SW480 (cell line): ENCODE data around the gene TSPAN3.

Experiments used
- DNase-seq: peaks from one replicate; pipeline ENCODE4 v3.0.0-alpha.2; 2016; ENCODE audit warnings: low spot score

The TSPAN3 gene

DNA sequence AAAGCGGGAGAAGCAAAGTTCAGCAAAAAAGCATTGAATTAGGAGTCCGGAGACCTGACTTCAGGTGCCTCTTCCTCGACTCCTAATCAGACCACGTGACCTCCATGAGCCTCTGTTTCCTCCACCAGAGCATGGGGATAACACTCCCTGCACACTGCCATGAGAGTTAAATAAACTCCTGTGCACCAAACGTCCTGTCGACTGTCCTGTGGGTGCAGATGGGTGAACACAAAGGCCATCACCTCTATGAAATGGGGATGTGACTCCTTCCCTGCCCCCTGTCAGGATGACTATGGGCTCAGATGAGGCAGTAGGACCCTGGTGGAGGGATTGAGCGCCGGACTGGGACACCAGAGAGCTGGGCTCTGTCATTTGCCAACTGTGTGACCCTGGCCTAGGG lies 13.5 kb upstream of the TSPAN3 start:
- DNase-seq: no peak

DNA sequence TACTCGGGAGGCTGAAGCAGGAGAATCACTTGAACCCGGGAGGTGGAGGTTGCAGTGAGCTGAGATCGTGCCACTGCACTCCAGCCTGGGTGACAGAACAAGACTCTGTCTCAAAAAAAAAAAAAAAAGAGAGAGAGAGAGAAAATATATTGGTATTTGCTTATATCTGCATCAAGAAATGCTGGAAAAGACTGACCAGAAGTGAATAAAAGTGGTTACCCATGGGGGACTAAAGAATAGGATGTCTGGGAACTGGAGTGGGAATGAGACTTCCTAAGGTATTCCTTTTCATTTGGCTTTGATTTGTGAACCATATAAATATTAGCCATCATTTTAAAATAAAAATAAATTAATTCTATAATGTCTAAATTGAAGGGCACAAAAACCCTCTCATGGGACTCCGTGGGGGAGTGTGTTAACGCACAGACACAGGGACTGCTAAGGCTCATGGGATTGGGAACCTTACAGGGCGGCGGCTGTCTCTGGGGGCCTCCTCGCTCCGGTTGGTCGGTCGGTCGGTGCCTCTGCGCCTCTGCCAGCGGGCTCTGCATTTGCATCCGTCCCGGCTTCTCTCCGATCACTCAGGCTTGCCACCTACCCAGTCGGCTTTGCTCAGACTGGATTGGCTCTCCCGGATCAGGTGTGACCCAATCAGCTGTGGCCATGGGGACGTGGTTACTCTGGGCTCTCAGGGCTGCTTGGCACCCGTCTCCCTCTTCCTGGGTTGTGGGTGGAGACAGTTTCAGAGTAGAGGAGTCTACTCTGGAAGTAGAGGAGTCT lies 12.7 kb upstream of the TSPAN3 start:
- peak; percentile 90 for DNase-seq

DNA sequence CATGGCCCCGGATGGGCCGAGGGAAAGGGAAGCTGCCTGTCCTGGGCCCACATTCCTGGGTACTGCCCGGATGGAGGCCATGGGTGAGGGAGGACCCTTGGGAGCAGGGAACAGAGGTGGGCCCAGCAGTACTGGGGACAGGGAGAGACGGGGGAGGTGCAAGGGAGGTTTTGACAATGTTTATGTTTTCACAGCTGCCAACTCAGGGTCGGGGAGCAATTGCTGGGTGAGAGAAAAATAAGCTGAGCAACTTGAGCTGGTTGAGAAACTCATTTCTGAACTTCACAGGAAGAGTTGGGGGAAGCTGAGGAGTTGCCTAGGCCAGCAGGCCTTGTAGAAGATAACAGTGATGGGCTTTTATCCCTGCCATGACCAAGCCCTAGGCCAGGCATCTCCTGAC lies 11.1 kb upstream of the TSPAN3 start:
- no peak for DNase-seq

DNA sequence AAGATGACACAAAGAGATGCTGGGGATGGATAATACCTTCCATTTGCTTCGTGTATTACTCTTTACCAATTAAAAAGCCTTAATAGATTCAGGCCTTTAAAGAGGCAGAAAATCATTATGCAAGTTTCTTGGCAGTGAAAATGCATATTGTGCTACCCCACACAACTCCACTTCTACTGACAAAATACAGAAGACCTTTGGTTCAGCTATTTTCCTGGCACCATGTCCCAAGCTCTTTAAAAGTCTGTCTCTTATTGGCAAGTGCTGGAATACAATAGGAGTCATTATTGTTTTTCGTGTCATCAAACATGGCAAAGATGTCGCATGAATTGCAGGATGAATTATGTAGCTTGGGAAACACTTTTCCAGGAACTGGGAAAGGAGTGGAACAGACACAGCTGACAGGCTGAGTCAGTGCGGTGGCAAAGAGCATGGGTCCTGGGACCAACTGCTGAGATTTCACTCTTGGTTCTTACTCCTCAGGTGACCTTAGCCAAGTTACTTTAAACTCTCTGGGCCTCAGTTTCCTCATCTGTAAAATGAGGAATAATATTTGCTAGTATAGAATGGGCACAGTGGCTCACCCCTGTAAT lies 5.5 kb upstream of the TSPAN3 start:
- DNase-seq: no peak

DNA sequence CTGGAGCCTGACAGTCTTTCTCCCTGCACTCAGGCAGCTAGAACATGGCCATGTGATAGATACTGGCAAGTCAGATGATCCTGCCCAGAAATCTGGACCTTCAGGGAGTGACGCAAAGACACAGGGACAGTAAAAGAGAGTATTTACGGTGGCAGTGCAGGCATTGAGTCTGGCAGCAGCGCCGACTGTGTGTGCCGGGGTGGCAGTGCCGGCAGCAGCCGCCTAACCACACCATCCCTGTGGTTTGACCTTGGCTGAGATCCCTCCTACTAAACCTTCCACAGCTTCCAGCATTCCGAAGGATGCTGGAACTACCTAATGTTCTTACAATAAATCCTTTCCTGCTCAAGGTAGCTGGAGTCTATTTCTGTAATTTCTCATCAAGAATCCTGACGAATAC lies 4.6 kb upstream of the TSPAN3 start:
- peak; percentile 57 for DNase-seq

DNA sequence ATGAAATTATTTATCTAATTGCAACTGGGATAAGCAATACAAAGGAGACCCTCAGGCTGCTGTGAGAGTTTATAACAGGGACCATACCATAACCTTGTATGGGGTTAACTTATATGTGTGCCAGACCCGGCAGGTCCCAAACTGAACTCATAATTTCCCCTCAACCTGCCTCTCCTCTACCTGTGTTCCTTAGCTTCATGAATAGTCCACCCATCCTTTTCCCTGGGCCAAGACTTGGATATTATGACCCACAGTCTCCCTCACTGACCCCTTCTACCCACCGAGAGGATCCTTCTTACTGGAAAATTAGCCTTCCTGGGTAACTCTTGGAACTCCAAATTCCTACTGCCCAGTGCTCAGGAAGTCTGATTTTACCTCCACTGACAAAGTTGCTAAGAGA lies 3.4 kb upstream of the TSPAN3 start:
- DNase-seq: no peak

DNA sequence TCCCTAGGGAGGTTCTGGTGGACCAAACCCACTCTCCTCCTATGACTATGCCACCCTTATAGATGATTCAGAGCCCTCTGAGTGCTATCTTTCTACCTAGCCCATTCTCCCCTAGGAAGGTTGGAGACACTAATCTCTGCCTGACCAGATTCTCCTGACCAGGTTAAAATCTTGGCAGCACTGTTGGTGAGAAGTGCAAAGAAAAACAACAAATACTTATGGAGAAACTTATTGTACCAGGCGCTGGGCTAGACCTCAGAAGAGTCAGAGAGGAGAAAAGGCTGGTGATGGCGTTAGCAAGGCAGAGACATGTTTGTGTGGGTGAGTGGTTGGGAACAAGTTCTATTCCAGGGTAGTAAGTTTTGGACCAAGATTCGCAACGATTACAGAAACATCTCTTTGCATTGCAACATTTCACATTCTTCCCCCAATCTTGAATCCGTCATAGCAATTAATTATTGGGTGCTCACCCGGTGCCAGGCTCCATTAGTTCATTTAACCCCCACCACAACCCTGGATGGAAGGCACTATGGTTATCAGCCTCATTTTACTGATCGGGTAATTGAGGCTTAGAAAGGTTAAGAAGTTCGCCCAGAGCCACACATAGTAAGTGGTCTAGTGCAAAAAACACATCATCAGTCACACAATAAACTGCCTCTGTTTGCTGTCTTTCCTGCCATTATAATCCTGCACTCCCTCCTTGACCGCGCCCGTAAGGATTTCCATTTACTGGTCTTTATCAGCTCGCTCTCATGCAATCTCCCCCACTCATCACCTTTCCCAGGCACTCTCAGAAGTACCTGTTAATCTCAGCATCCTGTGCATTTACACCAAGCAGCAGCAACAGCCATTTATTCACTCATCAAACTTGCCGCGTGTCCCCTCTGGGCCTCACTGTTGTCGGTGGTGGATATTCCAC lies 655 bp upstream of the TSPAN3 start:
- no peak for DNase-seq

DNA sequence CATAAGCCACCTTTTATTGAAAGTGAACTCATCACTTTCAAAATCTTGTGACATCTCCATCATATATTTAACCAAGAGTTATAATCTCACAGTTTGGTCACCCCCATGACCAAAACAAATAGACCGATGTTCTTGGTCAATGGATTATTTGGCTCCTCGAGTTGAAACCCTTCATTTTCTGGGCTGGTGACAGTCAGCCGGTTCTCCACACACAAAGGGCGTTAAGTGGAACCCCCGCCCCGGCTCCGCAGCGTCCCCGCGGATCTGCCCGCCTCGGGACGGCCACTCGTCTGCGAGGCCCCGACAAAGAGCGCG lies 772 bp downstream of the TSPAN3 start:
- no peak for DNase-seq

DNA sequence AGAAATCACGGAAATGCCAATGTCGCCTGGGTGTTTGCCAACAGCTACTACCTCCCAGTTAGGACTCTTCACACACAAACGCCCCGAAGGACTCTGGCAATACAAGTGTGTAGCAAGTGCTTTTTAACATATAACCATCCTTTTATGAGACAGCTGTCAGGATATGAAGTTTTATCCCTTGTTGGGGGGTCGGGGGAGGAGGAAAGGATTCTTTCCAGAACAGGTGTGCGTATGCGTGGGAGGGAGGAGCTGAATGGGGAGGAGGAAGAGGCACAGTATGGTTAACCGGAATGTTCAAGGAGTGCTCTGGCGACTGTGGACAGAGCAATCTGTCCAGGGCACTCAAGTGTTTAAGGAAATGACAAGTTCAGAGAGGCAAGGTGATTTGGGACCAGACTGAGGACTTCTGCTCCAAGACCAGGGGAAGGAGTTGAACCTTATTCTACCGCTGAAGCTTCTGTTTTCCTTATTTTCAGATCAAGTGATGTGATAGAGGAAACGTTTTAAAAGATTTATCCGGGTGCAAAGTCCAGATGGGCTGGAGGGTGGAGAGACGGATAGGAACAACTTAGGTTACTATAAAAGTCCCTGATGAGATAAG lies 1.3 kb downstream of the TSPAN3 start:
- no peak for DNase-seq

DNA sequence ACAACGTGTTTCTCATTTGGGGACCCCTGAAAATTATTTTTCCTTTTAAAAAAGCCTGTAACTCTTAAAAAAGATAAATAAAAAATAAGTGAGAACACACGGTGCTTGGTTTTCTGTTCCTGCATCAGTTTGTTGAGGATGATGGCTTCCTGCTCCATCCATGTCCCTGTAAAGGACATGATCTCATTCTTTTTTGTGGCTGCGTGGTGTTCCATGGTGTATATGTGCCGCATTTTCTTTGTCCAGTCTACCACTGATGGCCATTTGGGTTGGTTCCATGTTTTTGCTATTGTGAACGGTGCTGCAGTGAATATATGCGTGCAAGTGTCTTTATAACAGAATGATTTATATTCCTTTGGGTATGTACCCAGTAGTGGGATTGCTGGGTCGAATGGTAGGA lies 2.3 kb downstream of the TSPAN3 start:
- no peak for DNase-seq

DNA sequence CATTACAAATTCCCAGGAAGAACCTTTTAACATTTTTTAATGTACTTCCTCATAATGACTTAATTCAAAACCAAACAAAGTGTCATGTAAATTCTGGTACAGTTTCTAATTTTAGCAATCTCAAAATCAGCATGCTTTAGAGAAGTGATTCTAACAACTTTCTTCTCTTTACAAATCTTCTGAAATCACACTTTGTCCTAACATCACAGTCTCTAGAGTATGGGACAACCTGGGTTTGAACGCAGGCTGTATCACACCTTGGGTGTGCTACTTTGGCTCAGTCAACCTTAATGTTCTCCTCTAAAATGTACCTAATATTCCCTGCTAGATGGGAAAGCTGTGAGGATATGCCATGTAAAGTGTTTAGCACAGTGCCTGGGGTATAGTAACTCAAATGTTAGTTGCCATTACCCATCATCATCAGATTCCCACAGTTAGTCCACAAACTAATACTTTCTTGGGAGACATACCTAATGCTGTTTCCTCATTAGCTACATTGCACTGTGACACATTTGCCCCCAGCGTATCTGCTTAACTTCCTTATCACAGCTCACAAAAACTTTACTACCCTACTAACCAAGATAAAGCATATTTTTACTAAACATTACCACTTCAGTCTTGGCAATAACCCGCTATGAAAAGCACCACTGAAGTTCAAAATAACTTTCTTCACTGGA lies 3.1 kb downstream of the TSPAN3 start:
- no peak for DNase-seq

DNA sequence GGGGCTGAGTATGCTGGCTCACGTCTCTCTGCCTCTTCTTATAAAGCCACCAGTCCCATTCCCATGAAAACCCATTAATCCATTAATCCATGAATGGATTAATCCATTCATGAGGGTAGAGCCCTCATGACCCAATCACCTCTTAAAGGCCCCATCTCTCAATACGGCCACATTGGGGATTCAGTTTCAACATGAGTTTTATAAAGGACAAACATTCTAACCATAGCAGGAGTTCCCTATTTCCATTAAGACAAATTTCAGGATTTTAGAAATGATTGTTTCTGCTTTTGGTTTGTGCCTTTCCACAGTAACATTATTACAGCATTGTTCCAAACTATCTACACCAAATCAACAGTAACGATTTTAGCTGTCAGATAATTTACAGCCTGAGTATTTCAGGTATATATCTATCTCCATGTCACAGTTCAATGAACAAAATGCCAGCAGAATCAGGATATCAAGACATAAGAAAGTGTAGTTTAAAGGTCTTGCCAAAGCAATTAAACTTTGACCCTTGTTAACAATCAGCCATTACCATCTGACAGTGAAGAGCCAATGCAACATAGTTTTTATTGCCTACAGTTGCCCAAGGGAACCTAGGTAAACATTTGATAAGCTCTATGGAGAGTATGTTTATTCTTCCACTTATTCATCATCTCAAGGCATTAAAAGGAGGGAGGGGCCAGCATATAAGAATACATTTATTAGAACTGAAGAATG lies 3.8 kb downstream of the TSPAN3 start:
- DNase-seq: peak; percentile 16

DNA sequence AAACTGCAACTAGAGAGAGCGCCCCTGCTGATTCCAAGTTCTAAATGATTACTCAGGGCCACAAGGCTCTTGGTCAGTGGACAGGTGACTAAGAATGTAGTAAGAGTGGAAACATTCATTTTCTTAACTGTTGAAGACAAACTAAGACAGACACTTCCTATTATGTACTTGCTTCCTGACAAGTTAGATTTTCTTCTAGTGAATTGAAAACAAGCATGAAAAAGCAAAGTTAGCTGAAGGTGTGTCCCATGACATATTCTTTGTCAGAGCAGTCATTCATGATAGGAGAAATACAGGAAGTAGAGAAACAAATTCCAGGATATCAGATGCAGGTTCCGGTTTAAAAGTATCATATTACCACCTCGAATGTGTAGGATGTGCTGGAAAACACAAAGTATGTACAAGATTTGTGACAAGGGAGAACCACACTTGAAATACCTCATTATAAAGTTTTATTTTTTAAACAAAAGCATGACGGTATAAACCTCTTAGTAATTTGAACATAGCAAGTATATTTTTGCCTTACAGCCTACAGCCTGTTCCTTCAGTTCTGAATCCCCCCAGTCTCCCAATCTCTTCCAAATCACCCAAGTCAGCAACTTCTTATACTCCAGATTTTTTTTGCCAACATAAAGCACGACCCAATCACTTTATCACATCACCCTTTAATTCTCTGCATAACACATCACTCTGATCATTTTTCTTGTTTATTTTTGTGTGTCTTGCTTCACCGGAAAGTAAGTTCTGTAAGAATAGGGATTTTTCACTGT lies 6.2 kb downstream of the TSPAN3 start:
- DNase-seq: no peak

DNA sequence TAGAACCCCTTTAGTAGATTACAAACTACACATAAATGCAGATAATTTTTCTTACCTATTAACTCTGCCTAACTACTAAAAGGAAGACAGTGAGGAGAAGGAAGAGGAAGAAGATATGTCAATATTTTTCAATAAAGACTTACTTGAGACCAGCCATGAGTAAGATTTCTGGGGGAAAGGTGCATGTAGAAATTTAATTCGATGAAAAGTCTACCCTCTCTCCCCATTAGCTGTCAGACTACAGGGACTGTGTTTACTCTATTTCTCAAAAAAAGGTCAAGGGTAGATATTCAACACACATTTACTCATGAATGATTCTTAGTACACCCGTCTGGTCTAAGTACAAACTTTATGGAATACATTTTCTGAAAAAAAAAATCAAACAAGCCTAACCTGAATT lies 6.8 kb downstream of the TSPAN3 start:
- DNase-seq: no peak

DNA sequence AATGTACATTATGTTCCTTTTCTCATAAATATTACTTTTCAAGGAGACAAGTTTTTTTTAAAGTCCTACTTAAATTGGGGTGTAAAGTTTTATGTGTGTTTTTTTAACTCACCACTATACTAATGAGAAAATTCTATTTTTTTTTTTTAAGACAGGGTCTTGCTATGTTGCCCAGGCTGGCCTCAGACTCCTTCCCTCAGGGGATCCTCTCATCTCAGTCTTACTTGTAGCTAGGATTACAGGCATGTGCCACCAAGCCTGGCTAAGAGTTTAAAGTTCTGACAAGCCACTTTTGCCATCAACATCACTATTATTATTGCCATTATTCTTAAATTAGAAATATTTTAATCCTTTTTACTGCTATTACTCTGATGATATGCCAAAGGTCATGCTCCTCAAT lies 7.7 kb downstream of the TSPAN3 start:
- DNase-seq: no peak

DNA sequence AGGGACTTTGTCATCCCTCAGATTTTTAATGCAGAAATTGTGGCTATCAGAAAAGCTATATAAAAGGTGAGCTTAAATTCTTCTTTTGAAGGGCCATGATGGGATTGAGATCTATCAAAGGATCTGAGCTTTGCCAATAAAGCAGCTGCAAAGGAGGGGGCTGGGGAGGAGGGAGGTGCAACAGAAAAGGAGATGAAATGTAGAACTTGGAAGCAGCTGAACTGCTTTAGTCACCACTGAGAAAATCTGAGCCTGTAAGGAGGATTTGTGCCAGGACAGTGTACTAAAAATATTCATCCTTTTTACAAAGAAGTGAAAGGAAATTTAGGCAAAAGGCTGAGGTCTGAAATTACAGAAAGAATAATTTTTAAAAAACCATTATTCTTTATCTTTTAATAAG lies 10.4 kb downstream of the TSPAN3 start:
- DNase-seq: no peak

DNA sequence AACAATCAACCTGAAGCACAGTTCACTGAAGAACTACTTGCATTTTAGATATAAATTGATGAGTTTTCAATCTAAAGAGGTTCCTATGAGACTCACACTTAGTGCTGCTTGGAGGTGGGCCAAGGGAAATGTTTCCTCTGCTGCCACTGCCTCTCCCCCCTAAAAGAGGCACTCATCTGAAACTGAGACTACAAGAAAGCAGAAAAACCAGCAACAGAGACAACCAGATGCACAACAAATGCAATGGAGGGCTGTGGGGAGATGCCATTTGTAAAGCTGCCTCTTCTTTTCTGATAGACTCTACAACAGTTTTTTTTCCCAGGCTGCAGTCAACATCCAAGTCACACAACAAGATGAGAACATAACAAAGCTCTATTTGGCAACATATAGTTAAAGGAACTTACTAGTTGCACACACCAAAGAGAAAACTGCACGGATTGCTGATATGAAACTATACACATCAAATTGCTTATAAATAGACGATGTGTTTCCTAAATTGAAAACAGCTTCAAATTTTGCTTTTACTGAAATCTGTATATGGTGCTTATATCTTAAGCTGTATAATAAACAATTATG lies 11.0 kb downstream of the TSPAN3 start:
- no peak for DNase-seq

DNA sequence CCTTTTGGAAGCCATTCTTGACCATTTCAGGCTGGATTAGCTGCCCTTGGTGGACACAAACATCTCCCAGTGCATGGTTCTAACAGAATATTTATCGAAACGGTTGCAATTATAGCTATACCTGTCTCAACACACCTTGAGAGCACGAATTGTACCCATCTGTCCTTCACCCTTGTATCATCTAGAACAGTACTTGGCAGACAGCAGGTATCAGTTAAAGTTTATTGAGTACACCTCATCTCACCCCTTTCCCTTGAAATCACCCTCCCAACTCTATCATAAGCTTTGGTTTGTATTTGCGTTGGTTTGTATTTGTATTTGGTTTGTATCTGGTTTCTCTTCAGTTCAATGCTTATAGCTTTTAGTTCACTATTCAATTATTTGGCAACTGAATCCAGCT lies 12.4 kb downstream of the TSPAN3 start:
- DNase-seq: no peak

DNA sequence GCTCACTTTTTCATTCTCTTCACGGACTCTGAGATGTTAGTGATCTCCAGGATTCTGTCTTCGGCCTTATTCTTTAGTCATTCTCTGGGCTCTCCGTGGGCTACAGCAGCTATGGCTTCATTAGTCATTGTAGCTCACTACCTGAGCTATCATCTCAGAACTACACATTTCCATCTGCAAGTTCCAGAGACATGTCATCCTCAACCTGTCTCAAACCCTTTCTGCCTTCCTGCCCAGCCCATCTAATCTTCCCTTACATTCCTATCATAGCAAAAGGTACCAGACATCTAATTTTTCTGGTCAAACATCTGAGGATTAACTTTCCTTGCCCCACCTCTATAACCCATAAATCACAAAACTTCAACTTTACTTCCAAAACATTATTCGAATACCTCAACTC lies 13.2 kb downstream of the TSPAN3 start:
- DNase-seq: no peak

DNA sequence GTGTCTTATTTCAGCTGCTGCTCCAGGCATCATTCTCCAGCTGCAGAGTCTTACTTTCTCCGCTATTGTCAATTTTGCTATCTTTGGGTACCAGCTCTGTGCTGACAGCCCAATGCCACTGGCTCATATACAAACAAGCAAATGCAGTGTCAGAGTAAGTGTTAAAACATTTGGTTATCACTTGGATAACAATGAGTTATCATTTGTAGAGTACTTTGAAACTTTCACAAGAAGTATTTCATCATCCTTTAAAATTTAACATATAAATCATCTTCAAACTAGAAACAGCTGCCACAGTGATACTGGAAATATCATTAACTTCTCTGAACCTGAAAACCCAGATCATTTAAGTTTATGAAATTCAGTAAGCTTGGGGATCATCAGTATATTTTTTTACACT lies 13.8 kb downstream of the TSPAN3 start:
- DNase-seq: no peak
